Fibroblast of skin of right quadriceps (primary cell): ENCODE data around the gene EXOC3L4.
"Not testable (repeated sequence)": the region's sequence is repeated elsewhere in the genome, so short reads cannot be mapped to it uniquely, and the experiment has no call there.

ENCODE experiments used
- DNase-seq: peaks from one replicate; pipeline ENCODE4 v3.0.0-alpha.2; 2013

EXOC3L4 gene

GRCh38 chr14:103108749-103109207 is 14.3 kb downstream of the EXOC3L4 start:
- peak; percentile 30 for DNase-seq

- peak; percentile 61 for DNase-seq
These were observed 15.3 kb downstream of the EXOC3L4 start for GRCh38 chr14:103109535-103110441.

GRCh38 chr14:103110681-103111231 is 16.2 kb downstream of the EXOC3L4 start:
- no peak for DNase-seq

- DNase-seq, result no peak
These were observed 16.8 kb downstream of the EXOC3L4 start for GRCh38 chr14:103111232-103111868.

- no peak for DNase-seq
These were observed 18.1 kb downstream of the EXOC3L4 start for GRCh38 chr14:103112400-103113243.

GRCh38 chr14:103113303-103113702 is 18.8 kb downstream of the EXOC3L4 start:
- DNase-seq, result no peak

- no peak for DNase-seq
These were observed 19.2 kb downstream of the EXOC3L4 start for GRCh38 chr14:103113774-103114173.

GRCh38 chr14:103115086-103115679 is 20.7 kb downstream of the EXOC3L4 start:
- DNase-seq, result not testable (repeated sequence)

GRCh38 chr14:103115845-103116572 is 21.5 kb downstream of the EXOC3L4 start:
- no peak for DNase-seq

- no peak for DNase-seq
These were observed 22.1 kb downstream of the EXOC3L4 start for GRCh38 chr14:103116636-103117035.

- DNase-seq, result not testable (repeated sequence)
These were observed 23.0 kb downstream of the EXOC3L4 start for GRCh38 chr14:103117499-103117898.

GRCh38 chr14:103118018-103118662 is 23.6 kb downstream of the EXOC3L4 start:
- DNase-seq, result no peak

- no peak for DNase-seq
These were observed 24.3 kb downstream of the EXOC3L4 start for GRCh38 chr14:103118663-103119404.

- DNase-seq, result not testable (repeated sequence)
These were observed 25.0 kb downstream of the EXOC3L4 start for GRCh38 chr14:103119527-103119926.

- DNase-seq, result no peak
These were observed 26.8 kb downstream of the EXOC3L4 start for GRCh38 chr14:103121121-103121845.

GRCh38 chr14:103121846-103122584 is 27.5 kb downstream of the EXOC3L4 start:
- peak; percentile 86 for DNase-seq

- no peak for DNase-seq
These were observed 28.0 kb downstream of the EXOC3L4 start for GRCh38 chr14:103122585-103122946.

- no peak for DNase-seq
These were observed 28.6 kb downstream of the EXOC3L4 start, which contains the start of gene TNFAIP2 for GRCh38 chr14:103122947-103123633. TNFAIP2 (plus strand) TSS chr14:103123461; CDS start chr14:103126458, 2,997 bp downstream.
